ENCODE results near the gene PHF2. TPM values are rescaled to one million over a fixed set of nuclear protein-coding genes. Genes with fewer than 3 reads are reported as not detected.

PHF2 gene
- total and polyA plus RNA-seq, 2 of the 4 experiments (the other 2 are of a cell fraction): 5.9 to 9.5 TPM

DNA sequence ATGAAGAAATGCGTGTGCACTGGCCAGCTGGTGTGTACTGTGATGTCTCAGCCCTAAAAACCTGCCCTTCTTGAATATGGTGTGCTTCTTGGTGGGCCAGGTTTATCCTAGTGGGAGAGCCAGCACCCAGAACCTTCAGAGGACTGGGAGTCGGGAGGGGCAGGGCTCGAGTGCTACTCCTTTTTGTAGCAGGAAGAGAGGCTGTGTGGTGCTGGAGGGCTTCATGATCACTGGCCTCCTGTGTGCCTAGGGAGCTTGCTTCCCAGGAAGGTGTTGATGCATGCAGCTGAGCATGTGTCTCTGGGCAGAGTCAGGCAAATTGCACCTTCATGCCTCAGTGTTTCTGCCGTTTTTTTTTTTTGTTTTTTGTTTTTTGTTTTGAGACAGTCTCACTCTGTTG, 20.0 kb downstream of the PHF2 start:
- in situ Hi-C loops (cut with MboI; ENCODE audit: low sequenced_read_pairs) (no loop called here), intact Hi-C loops (cut with micrococcal nuclease) (no loop called here), dilution Hi-C loops (cut with HindIII; ENCODE audit: low sequenced_read_pairs, unreplicated experiment) (no loop called here)
- DNase-seq (no peak), ATAC-seq (ENCODE audit: low read depth) (no peak)
- Histone ChIP-seq H3K18ac (ENCODE audit: low read depth, low read length) (no peak overlapping the region), H3K56ac (ENCODE audit: extremely low read depth, insufficient read depth, low read length) (no peak overlapping the region), H3K9me3 (ENCODE audit: control insufficient read depth, insufficient read depth, low read length) (no peaks in the 10 kb centered on the region), H3K4me3 (ENCODE audit: insufficient read depth, low read depth, low read length) (no peak overlapping the region), H3K27me3 (ENCODE audit: control insufficient read depth, insufficient read depth, low read length) (no peaks in the 10 kb centered on the region), H2BK15ac (ENCODE audit: low read depth, low read length) (no peak overlapping the region), H3K4ac (ENCODE audit: low read depth, low read length) (no peak overlapping the region), H4K20me1 (ENCODE audit: insufficient read depth, low read length) (peaks cover 70% of the 10 kb centered on the region), H3K4me2 (ENCODE audit: low read depth, low read length) (no peak overlapping the region), H3K79me1 (ENCODE audit: low read depth in 1 of 2, low read length in 2 of 2) (peaks cover 44 to 89% of the 10 kb centered on the region in 2 experiments), H3K23ac (ENCODE audit: low read depth, low read length) (no peak overlapping the region), H2AK5ac (ENCODE audit: low read depth, low read length) (no peak overlapping the region), H2AFZ (replicated peaks; ENCODE audit: low read length, poor library complexity) (no peak overlapping the region), H3K9me1 (ENCODE audit: insufficient read depth, low read length) (peaks cover 32% of the 10 kb centered on the region), H4K5ac (ENCODE audit: low read depth, low read length) (no peak overlapping the region), H4K91ac (ENCODE audit: insufficient read depth, low read depth, low read length) (no peak overlapping the region), H3K4me1 (ENCODE audit: control insufficient read depth, insufficient read depth, low read length) (no peaks in the 10 kb centered on the region), H3K9ac (ENCODE audit: low read depth, low read length) (no peak overlapping the region), H3K36me3 (ENCODE audit: control insufficient read depth, insufficient read depth, low read length) (no peaks in the 10 kb centered on the region), H2BK120ac (ENCODE audit: low read depth, low read length) (no peak overlapping the region), H3K27ac (ENCODE audit: insufficient read depth, low read length) (no peak overlapping the region), H2BK20ac (ENCODE audit: low read depth, low read length) (no peak overlapping the region), H2BK5ac (ENCODE audit: low read depth, low read length, poor library complexity, severe bottlenecking) (no peak overlapping the region), H4K8ac (ENCODE audit: low read depth in 2 of 2, low read length in 2 of 2) (no peak overlapping the region), H2AK9ac (replicated peaks; ENCODE audit: low read depth, low read length, poor library complexity) (no peak overlapping the region), H3K14ac (replicated peaks; ENCODE audit: low read depth, low read length) (no peak overlapping the region)
- WGBS, 2 experiments (ENCODE audit: extremely low coverage in 2 of 2, insufficient read length in 1 of 2): 75% methylated on average over 2 of the region's 4 CpGs; no CpG with 5 or more reads in 1 of the 2 experiments
- POLR2A ChIA-PET (ENCODE audit: unreplicated experiment): no interaction called here
- CTCF ChIA-PET: interaction anchor here (0.6 kb wide), 1 partner anchor 363 kb away, joined by 3 read pairs; no protein-coding TSS in a partner anchor
- TF ChIP-seq, protein P1, sequence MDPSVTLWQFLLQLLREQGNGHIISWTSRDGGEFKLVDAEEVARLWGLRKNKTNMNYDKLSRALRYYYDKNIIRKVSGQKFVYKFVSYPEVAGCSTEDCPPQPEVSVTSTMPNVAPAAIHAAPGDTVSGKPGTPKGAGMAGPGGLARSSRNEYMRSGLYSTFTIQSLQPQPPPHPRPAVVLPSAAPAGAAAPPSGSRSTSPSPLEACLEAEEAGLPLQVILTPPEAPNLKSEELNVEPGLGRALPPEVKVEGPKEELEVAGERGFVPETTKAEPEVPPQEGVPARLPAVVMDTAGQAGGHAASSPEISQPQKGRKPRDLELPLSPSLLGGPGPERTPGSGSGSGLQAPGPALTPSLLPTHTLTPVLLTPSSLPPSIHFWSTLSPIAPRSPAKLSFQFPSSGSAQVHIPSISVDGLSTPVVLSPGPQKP (IDR thresholded peaks at IDR 0.05; ENCODE audit: borderline replicate concordance, low read depth, low read length): no peak
- BruUV-seq (replicated peaks): no TSS peak
